B cell (primary cell): ENCODE measurements around the gene CLRN2. TPM values are rescaled to one million over a fixed set of nuclear protein-coding genes. Genes with fewer than 3 reads are reported as not detected.

Experiments used
- ATAC-seq: fragments of 200-7000 bp; cut with Tn5 transposase; one replicate; pipeline ENCODE4 v1.10.0; 2021; ENCODE audit warnings: low read depth, mild to moderate bottlenecking, moderate number of reproducible peaks, moderate library complexity
- CTCF ChIA-PET: fragments of 350-600 bp; sonication (Branson Sonifier 250); formaldehyde crosslinking; loops from one replicate; lab custom pipeline; 2021; ENCODE audit warnings: antibody characterized with exemption, inconsistent platforms; lab: Charles Lee
- POLR2A ChIA-PET: fragments of 350-600 bp; sonication (Branson Sonifier 250); formaldehyde crosslinking; loops from one replicate; lab custom pipeline; 2021; ENCODE audit warnings: antibody characterized with exemption; lab: Charles Lee
- DNase-seq: peaks from one replicate; pipeline ENCODE4 v3.0.0; 2013
- H2AFZ ChIP-seq: 2 replicates; pipeline ENCODE4 v1.6.1; 2012; ENCODE audit warnings: mild to moderate bottlenecking, low read depth, low read length; ENCODE audit not compliant: insufficient read depth, poor library complexity, severe bottlenecking
- H3K27ac ChIP-seq, 2 donors: 1 replicate in 1 of 2; 2 replicates in 1 of 2; pipeline ENCODE4 v1.5.1; 2012 to 2013; ENCODE audit warnings: low read length in 2 of 2, mild to moderate bottlenecking in 2 of 2, moderate library complexity in 1 of 2
- H3K27me3 ChIP-seq, 4 experiments: fragments of 200-600 bp in 1 of 4; sonication (generic) in 1 of 4; replicated peaks in 1 of 4; 1 replicate in 2 of 4; 2 replicates in 2 of 4; pipeline versions ENCODE4 v1.6.1 to v1.7.0; 2013 to 2016; ENCODE audit warnings: low read length in 3 of 4, mild to moderate bottlenecking in 2 of 4, mixed read lengths in 1 of 4, moderate library complexity in 1 of 4; ENCODE audit not compliant: insufficient read depth in 4 of 4, control insufficient read depth in 3 of 4; ENCODE audit errors: control extremely low read depth in 1 of 4
- H3K36me3 ChIP-seq, 2 experiments: replicated peaks in 1 of 2; 1 replicate in 1 of 2; 2 replicates in 1 of 2; pipeline versions ENCODE4 v1.6.1 to v1.7.1; 2013; ENCODE audit warnings: low read length in 1 of 2; ENCODE audit not compliant: insufficient read depth in 2 of 2, control insufficient read depth in 1 of 2; ENCODE audit errors: control extremely low read depth in 1 of 2, extremely low read depth in 1 of 2
- H3K4me1 ChIP-seq, 2 donors: fragments of 200-600 bp in 1 of 2; sonication (generic) in 1 of 2; 1 replicate in 1 of 2; 2 replicates in 1 of 2; pipeline versions ENCODE4 v1.5.1 to v1.6.1; 2013 to 2017; ENCODE audit warnings: low read length in 2 of 2; ENCODE audit not compliant: control insufficient read depth in 2 of 2, insufficient read depth in 2 of 2
- H3K4me2 ChIP-seq: replicated peaks from 2 replicates; pipeline ENCODE3; 2012; ENCODE audit warnings: mild to moderate bottlenecking, low read depth, low read length; ENCODE audit not compliant: poor library complexity, severe bottlenecking
- H3K4me3 ChIP-seq, 5 experiments: fragments of 200-600 bp in 1 of 5; sonication (generic) in 1 of 5; 1 replicate in 3 of 5; 2 replicates in 2 of 5; pipeline versions ENCODE4 v1.5.1 to v1.7.0; 2011 to 2016; ENCODE audit warnings: low read length in 4 of 5, mild to moderate bottlenecking in 4 of 5, low read depth in 2 of 5, control low read depth in 1 of 5, moderate library complexity in 1 of 5; ENCODE audit not compliant: insufficient read depth in 1 of 5; ENCODE audit errors: control extremely low read depth in 1 of 5, extremely low read depth in 1 of 5
- H3K79me2 ChIP-seq: fragments of 200-600 bp; sonication (generic); one replicate; pipeline ENCODE4 v1.6.0; 2016; ENCODE audit warnings: low read length; ENCODE audit not compliant: control insufficient read depth, insufficient read depth
- H3K9ac ChIP-seq: fragments of 200-600 bp; sonication (generic); 2 replicates; pipeline ENCODE4 v1.6.1; 2017; ENCODE audit warnings: mild to moderate bottlenecking, low read length, moderate library complexity
- H3K9me3 ChIP-seq, 3 donors: one replicate each; pipeline versions ENCODE4 v1.6.1 to v1.7.1; 2013; ENCODE audit warnings: low read length in 2 of 3; ENCODE audit not compliant: control insufficient read depth in 2 of 3, insufficient read depth in 1 of 3; ENCODE audit errors: control extremely low read depth in 1 of 3
- H4K20me1 ChIP-seq: 2 replicates; pipeline ENCODE4 v1.6.0; 2012; ENCODE audit warnings: mild to moderate bottlenecking, low read length; ENCODE audit not compliant: insufficient read depth, control insufficient read depth, poor library complexity, severe bottlenecking
- H3K27ac Mint-ChIP-seq: one replicate; pipeline ENCODE4 v1.8.0; 2021; ENCODE audit warnings: mixed read lengths
- H3K27me3 Mint-ChIP-seq: one replicate; pipeline ENCODE4 v1.8.0; 2021; ENCODE audit warnings: mixed read lengths
- H3K4me1 Mint-ChIP-seq: one replicate; pipeline ENCODE4 v1.8.0; 2021; ENCODE audit warnings: mixed read lengths
- H3K4me3 Mint-ChIP-seq: one replicate; pipeline ENCODE4 v1.8.0; 2021; ENCODE audit warnings: mixed read lengths
- H3K9me3 Mint-ChIP-seq: one replicate; pipeline ENCODE4 v1.8.0; 2022; ENCODE audit warnings: mixed read lengths; ENCODE audit not compliant: insufficient read depth
- CTCF ChIP-seq: fragments of 200-600 bp; IDR thresholded peaks from one replicate; pipeline ENCODE4 v1.8.0; 2022; ENCODE audit warnings: antibody characterized with exemption, mild to moderate bottlenecking
- EZH2 ChIP-seq: IDR thresholded peaks from 2 replicates; pipeline ENCODE4 v1.6.1; 2012; ENCODE audit warnings: borderline replicate concordance, low read depth, mild to moderate bottlenecking, moderate library complexity, low read length; ENCODE audit not compliant: insufficient read depth, poor library complexity, severe bottlenecking
- WGBS: methylation state at CpG from one replicate; pipeline ENCODE4 v1.1.5; 2013; ENCODE audit warnings: missing lambda C conversion rate; ENCODE audit not compliant: insufficient coverage; 5-methylcytosine and 5-hydroxymethylcytosine counted together
- intact Hi-C: fragments of 100-400 bp; cut with micrococcal nuclease; formaldehyde crosslinking; loops from one replicate; pipeline ENCODE4 v1.10.0; 2022
- polyA plus RNA-seq: library from polyadenylated mRNA; depleted of rRNA; stranded (reverse); fragments of >200 nt; gene quantifications from 2 replicates; pipeline ENCODE4 v1.2.3, GENCODE V29; 2012
- total RNA-seq, 2 donors: library from RNA; stranded (reverse); fragments of 120-200 nt in 1 of 2; gene quantifications; 1 replicate in 1 of 2; 2 replicates in 1 of 2; pipeline versions ENCODE4 v1.2.3 to v1.2.4, GENCODE V29; 2013 to 2022

CLRN2 gene
- total and polyA plus RNA-seq, 2 donors (not counting 1 experiment from before 2014, with no cell fraction given) = not detected

DNA sequence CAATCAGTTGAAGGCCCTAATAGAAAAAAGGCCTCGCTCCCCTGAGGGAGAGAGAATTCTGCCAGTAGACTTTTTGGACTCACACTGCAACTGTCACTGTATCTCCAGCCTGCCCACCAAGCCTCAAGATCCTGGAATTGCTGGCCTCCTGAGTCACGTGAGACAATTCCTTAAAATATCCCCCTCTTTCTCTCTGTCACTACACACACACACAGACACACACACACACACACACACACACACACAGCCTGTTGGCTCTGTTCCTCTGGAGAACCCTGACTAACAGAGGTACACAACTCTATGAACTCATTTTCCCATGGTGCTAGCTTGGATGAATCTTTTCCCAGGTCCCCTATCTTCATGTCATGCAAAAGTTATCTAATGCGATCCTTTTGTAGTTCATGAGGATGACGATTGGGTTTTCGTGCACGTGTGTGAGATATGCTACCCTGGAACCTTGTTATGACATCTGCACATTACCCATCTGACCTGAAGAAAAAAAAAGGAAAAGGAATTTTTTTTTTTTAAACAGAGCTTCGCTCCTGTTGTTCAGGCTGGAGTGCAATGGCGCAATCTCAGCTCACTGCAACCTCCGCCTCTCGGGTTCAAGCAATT is 13.7 kb downstream of the CLRN2 start:
- no peaks in the 10 kb centered on the region for H3K79me2 ChIP-seq
- H3K4me1 ChIP-seq = no peaks in the 10 kb centered on the region
- H3K4me3 ChIP-seq = no peak overlapping the region
- intact Hi-C loops = no loop called here
- H3K27me3 ChIP-seq = peaks cover 0 to 4% (median 1%) of the 10 kb centered on the region in 4 experiments
- no peaks in the 10 kb centered on the region for H3K36me3 ChIP-seq
- no peak overlapping the region for H2AFZ ChIP-seq
- no peaks in the 10 kb centered on the region for H3K9me3 ChIP-seq
- ATAC-seq = no peak
- Mint-ChIP-seq H3K27ac (no peak overlapping the region), H3K27me3 (peaks cover 27% of the 10 kb centered on the region), H3K9me3 (no peaks in the 10 kb centered on the region), H3K4me3 (no peak overlapping the region), H3K4me1 (no peaks in the 10 kb centered on the region)
- no peak for TF ChIP-seq EZH2
- TF ChIP-seq CTCF = no peak
- no peak overlapping the region for H3K9ac ChIP-seq
- H4K20me1 ChIP-seq = no peaks in the 10 kb centered on the region
- DNase-seq = no peak
- ChIA-PET CTCF (no interaction called here), POLR2A (no interaction called here)
- H3K4me2 ChIP-seq = no peak overlapping the region
- WGBS = 90% methylated on average over 4 of the region's 10 CpGs
- no peak overlapping the region for H3K27ac ChIP-seq

DNA sequence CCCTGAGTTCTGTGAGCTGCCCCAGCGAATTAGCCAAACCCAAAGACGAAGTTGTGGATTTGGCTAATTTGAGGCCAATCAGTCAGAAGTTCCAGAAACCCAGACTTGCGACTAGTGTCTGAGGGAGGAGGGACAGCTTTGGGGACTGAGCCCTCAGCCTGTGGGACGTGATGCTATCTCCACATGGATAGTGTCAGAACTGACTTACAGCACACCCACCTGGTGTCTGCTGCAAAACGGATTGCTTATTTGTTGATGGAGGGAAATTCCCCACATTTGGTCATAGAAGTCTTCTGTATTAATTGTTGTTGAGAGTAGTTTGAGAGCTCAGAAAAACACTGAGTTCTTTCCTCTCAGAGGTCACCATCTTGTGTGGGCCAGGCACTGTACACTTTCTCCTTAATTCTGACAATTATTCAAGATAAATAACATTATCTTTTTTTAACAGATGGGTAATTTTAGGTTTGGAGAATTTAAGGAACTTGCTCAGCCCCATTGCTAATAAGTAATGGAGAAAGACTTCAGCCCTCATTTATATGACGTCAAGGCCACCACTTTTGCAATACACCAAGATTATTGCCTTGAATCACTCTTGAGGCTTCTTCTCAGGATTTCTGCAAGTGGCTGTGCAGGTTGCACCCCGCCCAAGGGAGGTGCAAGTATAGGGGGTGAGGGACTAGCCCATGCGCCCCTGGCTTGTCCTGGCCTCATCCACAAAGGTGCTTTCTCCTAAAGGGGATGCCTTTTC is 16.7 kb downstream of the CLRN2 start:
- CTCF ChIA-PET = interaction anchor here (1.3 kb wide), 1 partner anchor 105 kb away, joined by 3 read pairs; no protein-coding TSS in a partner anchor
- H3K9ac ChIP-seq = no peak overlapping the region
- H2AFZ ChIP-seq = no peak overlapping the region
- H3K4me3 ChIP-seq = no peak overlapping the region
- H3K36me3 ChIP-seq = no peaks in the 10 kb centered on the region
- no peak for DNase-seq
- no peaks in the 10 kb centered on the region for H3K4me1 Mint-ChIP-seq
- H3K27me3 Mint-ChIP-seq = peaks cover 24% of the 10 kb centered on the region
- WGBS = 70% methylated on average over 2 of the region's 8 CpGs
- POLR2A ChIA-PET = no interaction called here
- H3K4me2 ChIP-seq = no peak overlapping the region
- H3K9me3 ChIP-seq = peaks cover 0 to 1% (median 0%) of the 10 kb centered on the region in 3 donors
- H3K79me2 ChIP-seq = no peaks in the 10 kb centered on the region
- no peaks in the 10 kb centered on the region for H3K9me3 Mint-ChIP-seq
- H3K4me3 Mint-ChIP-seq = no peak overlapping the region
- TF ChIP-seq EZH2 = no peak
- no peak for TF ChIP-seq CTCF
- intact Hi-C loops = no loop called here
- H3K27ac ChIP-seq = no peak overlapping the region
- ATAC-seq = no peak
- H3K27me3 ChIP-seq = peaks cover 0 to 4% (median 0%) of the 10 kb centered on the region in 4 experiments
- no peak overlapping the region for H3K27ac Mint-ChIP-seq
- no peaks in the 10 kb centered on the region for H3K4me1 ChIP-seq
- H4K20me1 ChIP-seq = no peaks in the 10 kb centered on the region
